Measurements from ENCODE around the gene GAS2L3.

DNA sequence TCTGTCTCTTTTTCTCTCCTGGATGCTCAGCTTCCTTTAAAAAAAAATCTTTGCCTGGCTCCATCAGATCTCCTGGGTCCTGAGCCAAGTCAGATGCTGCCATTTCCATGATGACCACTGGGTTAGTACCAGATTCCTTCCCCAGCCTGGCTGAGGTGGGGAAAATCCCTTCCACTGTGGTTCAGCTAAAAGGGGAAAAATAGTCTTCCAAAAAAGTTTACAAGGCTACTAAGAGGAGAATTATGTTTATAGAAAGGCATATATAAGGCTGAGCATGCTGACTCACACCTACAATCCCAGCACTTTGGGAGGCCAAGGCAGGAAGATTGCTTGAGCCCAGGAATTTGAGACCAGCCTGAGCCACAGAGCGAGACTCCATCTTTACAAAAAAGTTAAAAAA lies 28.4 kb upstream of the GAS2L3 start:
- TF ChIP-seq POLR2AphosphoS5 (IDR thresholded peaks at IDR 0.05; ENCODE audit: insufficient read depth in 1 of 2, low read depth in 1 of 2) (no peak), POLR2A (IDR thresholded peaks at IDR 0.05) (no peak)
